Measurements from ENCODE around the gene MOB2. TPM values are rescaled to one million over a fixed set of nuclear protein-coding genes. Genes with fewer than 3 reads are reported as not detected.

The MOB2 gene
- total RNA-seq, 1 experiment from 2014 or later: 22.7 TPM

DNA sequence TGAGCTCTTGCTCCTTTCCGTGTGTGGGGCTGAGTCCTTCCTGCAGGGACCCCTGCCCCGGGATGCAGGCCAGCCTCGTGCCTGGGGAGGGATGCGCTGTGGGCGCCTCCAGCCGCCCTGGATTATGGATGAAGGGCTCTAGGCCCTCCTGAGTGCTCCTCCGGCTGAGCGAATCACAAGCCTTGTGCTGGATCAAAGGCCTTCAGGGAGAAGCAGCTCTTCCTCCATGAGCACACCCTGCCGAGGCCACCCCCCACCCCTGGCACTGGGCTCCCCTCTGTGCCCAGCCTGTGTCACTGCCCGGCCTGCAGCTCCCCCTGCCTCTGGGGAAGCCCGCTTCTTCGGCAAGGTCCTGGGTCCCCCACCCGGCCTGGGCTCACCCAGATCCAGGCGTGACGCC is 53.0 kb downstream of the MOB2 start:
- Mint-ChIP-seq H3K9me3 (peaks cover 0 to 6% of the 10 kb centered on the region in 2 experiments; a peak in 1 of 5 replicates), H3K4me1 (no peaks in the 10 kb centered on the region), H3K27me3 (ENCODE audit: low read depth) (no peaks in the 10 kb centered on the region), H3K36me3 (ENCODE audit: insufficient read depth in 1 of 3, low read depth in 3 of 3) (no peaks in the 10 kb centered on the region), H3K27ac (no peak overlapping the region), H3K4me3 (no peak overlapping the region; a peak in 1 of 5 replicates)
- Histone ChIP-seq H4K91ac (ENCODE audit: insufficient read length, low read depth, low read length) (no peak overlapping the region), H2BK120ac (ENCODE audit: low read depth, low read length, poor library complexity, severe bottlenecking) (no peak overlapping the region), H3K23ac (ENCODE audit: insufficient read length, low read depth, low read length) (no peak overlapping the region), H2BK5ac (ENCODE audit: insufficient read length, low read length) (no peak overlapping the region), H3K4me2 (ENCODE audit: insufficient read depth, insufficient read length, low read length) (no peak overlapping the region), H3K9ac (ENCODE audit: extremely low read depth, insufficient read length, low read length) (no peak overlapping the region), H3K56ac (ENCODE audit: insufficient read length, low read depth, low read length) (no peak overlapping the region), H3K79me1 (ENCODE audit: insufficient read depth, low read depth, low read length, poor library complexity, severe bottlenecking) (no peaks in the 10 kb centered on the region), H3K18ac (ENCODE audit: insufficient read length, low read depth, low read length) (no peak overlapping the region), H3K14ac (ENCODE audit: insufficient read depth, low read length) (no peak overlapping the region; the same call in 1 of the 2 replicates), H4K20me1 (ENCODE audit: control insufficient read depth, insufficient read depth, insufficient read length) (no peaks in the 10 kb centered on the region), H4K8ac (replicated peaks; ENCODE audit: insufficient read length, low read depth, low read length) (no peak overlapping the region), H2AFZ (ENCODE audit: low read length) (no peak overlapping the region), H2BK12ac (ENCODE audit: insufficient read length, low read depth, low read length) (no peak overlapping the region), H4K5ac (ENCODE audit: insufficient read length, low read depth, low read length) (no peak overlapping the region), H2AK5ac (ENCODE audit: insufficient read length, low read length) (no peak overlapping the region), H2BK20ac (ENCODE audit: low read depth, low read length, poor library complexity, severe bottlenecking) (no peak overlapping the region), H3K23me2 (ENCODE audit: insufficient read length, low read depth, low read length, poor library complexity, severe bottlenecking) (no peaks in the 10 kb centered on the region), H2BK15ac (ENCODE audit: low read depth, low read length) (no peak overlapping the region), H3K4ac (ENCODE audit: low read depth, low read length) (no peak overlapping the region), H3K27ac (ENCODE audit: insufficient read length, low read depth, low read length) (no peak overlapping the region), H3K27me3 (ENCODE audit: insufficient read depth, low read length) (no peaks in the 10 kb centered on the region), H3K9me3 (ENCODE audit: control insufficient read depth, low read depth, low read length) (no peaks in the 10 kb centered on the region), H3T11ph (ENCODE audit: low read length) (no peak overlapping the region), H3K4me1 (ENCODE audit: insufficient read depth, low read length) (no peaks in the 10 kb centered on the region; the same call in 1 of the 2 replicates), H3K79me2 (ENCODE audit: insufficient read depth, low read length) (peaks cover 7% of the 10 kb centered on the region; the same call in 1 of the 2 replicates)
- WGBS (ENCODE audit: extremely low coverage, insufficient read length, low lambda C conversion rate): no CpG with 5 or more reads among the region's 15 CpGs
- no peak for TF ChIP-seq CTCF (conservative IDR thresholded peaks at IDR 0.05)
- no peak for DNase-seq
